ENCODE measurements around the gene GPBAR1.
A peak's percentile ranks its signal among the peaks of the same experiment; 100 is the strongest.

The GPBAR1 gene

DNA sequence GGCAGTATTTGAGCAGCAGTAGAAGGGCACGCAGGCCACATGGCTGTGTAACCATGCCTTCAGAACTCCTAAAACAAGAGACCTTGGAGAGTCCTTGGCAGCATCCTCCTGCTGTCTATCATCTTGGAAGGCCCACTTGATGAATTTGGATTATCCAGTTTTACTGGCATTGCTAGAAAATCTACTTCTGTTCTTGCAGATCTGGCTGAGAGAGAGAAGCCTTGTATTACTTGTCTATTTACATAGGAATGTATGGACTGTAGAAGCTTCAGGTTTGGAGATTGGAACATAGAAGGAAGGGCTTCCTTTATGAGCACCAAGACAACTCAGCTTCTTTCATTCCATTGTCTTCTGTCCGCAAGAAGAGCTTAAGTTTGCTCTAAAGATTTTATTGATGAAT, 16.1 kb upstream of the GPBAR1 start:
- no peak for DNase-seq

DNA sequence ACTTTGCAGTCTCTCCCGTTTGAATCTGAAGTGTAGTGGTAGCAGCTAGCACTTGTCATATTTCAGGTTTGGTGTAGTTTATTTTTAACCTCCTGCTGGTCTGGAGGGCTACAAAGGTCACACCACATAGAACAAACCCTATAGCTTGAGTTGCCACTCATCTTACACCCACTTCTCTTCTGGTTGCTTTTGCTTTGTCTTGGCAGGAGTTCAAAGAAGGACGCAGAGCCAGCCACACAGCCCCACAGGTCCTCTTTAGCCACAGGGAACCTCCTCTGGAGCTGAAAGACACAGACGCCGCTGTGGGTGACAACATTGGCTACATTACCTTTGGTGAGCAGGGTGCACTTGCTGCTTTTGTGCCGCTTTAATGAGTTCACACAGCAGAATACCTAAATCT, 15.6 kb upstream of the GPBAR1 start:
- no peak for DNase-seq

- no peak for DNase-seq
Observed at GRCh38 chr2:218249691-218250090, 11.1 kb upstream of the GPBAR1 start.

DNA sequence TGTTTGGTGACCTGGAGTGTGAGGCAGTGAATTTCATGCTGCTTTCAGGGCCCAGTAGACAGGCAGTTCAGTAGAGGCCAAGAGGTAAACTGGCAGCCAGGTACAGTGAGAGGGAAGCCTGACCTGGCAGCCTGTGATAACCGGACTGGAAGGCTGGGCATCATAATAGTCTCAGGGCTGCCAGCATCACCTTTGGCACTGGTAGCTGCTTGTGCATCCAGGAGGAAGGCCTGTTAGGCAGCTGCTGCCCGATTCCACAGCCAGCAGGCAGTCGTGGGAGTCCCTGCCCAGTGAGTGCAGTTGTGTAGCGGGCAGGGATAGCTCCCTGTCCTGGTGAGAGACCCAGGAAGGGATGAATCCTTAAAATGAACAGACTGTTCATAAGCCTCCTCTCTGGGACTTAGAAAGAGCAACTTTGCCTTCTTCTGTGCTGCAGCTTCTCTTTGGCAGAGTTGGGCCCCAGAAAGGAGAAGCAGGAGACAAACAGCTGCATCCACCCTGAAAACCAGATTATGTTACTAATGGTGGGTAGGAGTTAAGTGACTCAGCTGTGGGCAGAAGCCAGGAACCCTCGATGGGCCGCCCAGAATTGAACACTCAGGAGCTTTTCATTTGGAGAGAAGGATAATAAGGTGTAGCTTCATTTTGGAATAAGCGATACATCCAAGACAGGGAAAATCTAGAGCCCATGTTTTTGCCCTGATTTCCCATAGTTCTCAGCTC, 8.1 kb upstream of the GPBAR1 start:
- no peak for DNase-seq

DNA sequence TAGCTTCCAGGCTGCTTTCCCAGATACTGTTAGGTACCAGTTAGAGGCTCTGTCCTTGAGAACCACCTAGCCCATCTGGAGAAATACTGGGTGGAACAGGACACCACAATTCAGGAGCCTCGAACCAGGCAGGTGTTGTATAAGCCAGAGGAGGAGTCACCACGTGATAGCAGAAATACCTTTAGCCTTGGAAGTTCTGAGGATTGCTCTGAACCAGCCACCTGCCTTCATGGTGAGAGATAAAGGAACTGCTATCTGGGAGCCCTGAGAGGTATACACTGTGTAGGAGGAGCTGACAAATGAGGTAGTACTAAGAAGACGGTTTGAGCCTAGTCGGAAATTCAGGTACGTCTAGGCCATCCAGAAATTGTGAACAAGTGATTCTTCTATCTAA, 7.6 kb upstream of the GPBAR1 start:
- no peak for DNase-seq

DNA sequence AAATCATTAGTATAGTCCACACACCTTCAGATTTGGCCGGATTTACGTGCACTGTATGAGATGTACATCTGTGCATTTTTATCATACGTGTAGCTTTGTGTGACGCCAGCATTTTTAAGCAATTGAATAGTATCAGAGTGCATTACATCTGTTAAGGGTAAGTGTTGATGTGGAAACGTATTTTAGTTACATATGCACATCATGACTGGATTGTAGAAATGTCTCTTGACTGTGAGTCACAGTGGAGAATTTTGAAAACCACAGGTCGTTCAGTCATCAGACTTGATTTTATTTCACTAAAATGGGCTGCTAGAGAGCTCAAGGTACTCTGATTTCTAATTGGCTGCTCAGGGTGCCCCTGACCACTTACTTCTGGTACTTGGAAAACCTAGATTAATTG, 5.4 kb upstream of the GPBAR1 start:
- no peak for DNase-seq

- no peak for DNase-seq
Observed at GRCh38 chr2:218256612-218257350, 4.0 kb upstream of the GPBAR1 start.

DNA sequence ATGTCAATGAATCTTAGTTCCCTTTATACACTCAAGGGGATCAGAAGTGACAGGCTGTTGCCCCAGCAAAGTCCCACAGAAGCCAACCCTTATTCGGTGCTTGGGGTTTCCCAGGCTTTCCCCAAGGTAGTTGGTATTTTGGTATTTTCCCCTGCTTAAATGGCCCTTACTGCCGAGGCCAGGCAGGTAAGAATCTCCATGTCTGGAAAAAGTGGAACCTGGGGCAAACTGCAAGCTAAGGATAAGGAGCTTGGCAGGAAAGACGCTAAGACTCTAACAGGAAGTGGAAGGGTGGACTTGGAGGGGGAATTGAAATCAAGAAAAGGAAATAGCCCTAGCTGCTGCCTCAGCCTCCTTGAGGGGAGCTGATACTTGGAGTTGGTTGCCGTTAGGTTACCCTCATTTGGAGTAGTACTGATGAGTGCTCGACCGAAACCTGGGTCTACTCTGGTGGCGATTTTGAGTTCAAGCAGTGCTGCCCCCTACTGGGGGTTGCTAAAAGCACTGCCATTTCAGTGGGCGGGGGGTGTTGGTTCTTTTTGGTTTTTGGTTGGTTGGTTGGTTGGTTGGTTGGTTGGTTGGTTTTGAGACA, 3.3 kb upstream of the GPBAR1 start:
- DNase-seq, result peak; percentile 79

DNA sequence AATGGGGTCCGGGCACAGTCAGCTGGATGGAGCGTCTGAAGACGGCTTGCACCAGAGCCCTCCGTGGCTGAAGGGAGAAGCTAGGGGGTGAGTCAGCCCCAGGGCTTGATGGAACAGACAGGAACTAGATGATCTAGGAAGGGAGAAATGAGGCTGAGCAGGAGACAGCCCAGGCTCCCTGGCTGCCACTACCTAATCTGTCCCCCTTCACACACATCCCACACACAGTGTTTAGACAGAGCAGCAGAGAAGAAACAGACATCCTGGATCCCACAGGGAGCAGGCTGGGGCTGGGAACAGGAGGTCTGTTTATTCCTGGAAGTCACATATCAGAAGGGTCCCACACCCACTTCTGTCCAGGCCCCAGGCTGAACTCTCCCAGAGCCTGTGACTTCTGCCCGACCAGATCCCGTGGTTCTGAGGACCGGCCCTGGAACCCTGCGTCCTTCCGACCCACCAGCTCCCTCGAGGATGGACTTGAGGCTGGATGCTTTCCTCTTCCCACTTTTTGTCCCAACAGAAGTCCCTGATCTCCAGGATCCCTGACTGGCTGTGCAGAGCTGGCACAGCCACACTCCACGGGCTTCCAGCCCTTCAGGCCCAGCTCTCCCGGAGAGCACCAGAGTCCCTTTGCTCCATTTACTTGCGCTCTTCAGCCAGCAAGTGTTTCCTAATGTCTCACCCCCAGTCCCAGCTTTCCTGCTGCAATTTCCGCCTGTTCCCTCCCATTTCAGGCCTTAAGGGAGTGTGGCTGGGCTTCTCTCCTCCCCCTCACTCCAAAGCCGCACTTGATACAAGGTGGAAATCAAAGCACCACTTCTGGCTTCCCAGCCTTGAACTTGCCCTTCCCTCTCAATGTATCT, 1.5 kb upstream of the GPBAR1 start:
- no peak for DNase-seq

DNA sequence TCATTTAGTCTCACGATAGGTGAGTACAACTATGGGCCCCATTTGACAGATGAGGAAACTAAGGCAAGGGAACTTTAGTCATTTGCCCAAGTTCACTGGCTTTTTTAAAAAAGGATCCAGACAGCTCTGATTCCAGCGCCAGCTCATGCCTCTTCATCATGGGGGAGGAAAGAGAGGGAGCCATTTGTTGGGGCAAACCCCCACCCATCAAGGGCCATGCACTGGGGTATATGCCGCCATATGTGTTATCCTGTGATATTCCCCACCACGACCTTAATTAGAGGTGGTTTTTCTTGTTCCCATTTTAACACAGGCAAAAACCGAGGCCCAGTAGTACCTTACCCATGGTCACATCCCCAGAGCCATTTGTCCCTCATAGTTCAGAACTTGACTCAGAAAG, 649 bp upstream of the GPBAR1 start:
- DNase-seq, result no peak

GRCh38 chr2:218261423-218262236, 815 bp downstream of the GPBAR1 start:
- no peak for DNase-seq

GRCh38 chr2:218262237-218262600, 1.4 kb downstream of the GPBAR1 start:
- DNase-seq, result no peak

DNA sequence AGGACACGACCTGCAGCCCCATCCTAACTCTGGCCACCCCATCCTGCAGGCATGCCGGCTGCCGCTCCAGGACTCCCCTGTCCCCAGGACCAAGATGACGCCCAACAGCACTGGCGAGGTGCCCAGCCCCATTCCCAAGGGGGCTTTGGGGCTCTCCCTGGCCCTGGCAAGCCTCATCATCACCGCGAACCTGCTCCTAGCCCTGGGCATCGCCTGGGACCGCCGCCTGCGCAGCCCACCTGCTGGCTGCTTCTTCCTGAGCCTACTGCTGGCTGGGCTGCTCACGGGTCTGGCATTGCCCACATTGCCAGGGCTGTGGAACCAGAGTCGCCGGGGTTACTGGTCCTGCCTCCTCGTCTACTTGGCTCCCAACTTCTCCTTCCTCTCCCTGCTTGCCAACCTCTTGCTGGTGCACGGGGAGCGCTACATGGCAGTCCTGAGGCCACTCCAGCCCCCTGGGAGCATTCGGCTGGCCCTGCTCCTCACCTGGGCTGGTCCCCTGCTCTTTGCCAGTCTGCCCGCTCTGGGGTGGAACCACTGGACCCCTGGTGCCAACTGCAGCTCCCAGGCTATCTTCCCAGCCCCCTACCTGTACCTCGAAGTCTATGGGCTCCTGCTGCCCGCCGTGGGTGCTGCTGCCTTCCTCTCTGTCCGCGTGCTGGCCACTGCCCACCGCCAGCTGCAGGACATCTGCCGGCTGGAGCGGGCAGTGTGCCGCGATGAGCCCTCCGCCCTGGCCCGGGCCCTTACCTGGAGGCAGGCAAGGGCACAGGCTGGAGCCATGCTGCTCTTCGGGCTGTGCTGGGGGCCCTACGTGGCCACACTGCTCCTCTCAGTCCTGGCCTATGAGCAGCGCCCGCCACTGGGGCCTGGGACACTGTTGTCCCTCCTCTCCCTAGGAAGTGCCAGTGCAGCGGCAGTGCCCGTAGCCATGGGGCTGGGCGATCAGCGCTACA, 2.1 kb downstream of the GPBAR1 start:
- no peak for DNase-seq

GRCh38 chr2:218263817-218264641, 3.2 kb downstream of the GPBAR1 start:
- peak; percentile 18 for DNase-seq

DNA sequence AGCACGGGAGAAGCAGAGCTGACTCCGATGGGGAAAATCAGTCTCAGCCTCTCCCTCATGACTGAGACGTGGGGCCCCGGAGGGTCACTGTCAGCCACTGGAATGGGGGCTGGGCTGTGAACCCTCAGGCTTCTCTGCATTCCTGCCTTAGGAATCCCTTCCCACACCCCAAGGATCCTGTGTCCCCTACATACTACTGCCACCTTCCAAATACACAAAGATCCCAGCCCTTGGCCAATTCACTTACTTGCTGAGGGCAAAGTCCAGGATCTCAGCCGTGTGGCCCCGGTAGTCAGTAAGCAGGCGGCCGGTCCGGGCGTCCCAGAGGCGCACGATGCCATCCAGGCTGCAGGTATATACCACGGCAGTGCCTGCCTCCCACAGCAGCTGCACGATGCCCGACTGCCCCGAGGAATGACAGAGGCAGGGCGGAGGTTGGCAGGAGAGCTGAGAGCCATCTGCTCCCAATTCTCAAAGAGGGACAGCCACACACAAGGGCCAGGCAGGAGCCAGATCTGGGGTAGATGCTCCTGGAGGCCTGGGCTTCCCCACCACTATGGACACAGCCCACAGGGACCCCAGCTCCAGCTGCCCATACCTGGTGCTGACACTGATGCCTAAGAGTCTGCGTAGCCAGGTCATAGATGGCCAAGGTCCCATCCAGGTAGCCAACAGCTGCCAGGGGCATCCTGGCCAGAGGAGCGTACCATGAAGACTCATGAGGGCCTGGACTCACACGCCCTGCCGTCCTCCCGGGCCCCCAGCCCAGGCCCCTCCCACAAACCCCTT, 4.2 kb downstream of the GPBAR1 start:
- DNase-seq, result no peak

- no peak for DNase-seq
Observed at GRCh38 chr2:218265626-218266025, 4.8 kb downstream of the GPBAR1 start.

DNA sequence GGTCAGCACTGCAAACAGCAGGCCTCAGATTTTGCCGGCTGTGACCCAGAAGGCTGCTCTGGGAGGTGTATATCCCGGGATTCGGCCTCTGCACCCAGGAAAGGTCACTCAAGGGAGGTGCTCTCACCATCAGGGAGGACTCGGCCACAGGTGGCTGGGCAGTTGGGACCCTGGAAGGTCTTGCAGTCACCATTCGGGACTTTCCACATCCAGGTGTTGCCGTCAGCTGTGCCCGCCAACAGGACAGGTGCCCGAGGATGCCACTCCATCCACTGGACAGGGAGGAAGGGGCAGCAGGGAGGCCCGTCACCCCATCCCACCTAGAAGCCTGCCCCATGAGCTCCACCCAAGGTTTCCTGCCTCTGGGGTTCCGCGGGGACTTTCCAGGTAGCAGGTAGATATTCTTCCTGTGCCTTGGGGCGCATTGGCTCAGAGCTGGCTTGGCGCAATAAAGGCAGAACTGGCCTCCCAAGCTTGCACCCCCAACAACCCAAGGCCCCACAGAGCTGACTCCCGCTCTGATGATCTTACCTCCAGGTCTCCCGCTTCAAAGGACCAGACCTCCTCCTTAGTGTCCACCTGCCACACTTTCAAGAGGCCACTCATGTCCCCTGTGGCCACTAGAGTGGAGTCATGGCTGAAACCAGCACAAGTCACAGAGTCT, 5.6 kb downstream of the GPBAR1 start:
- no peak for DNase-seq

DNA sequence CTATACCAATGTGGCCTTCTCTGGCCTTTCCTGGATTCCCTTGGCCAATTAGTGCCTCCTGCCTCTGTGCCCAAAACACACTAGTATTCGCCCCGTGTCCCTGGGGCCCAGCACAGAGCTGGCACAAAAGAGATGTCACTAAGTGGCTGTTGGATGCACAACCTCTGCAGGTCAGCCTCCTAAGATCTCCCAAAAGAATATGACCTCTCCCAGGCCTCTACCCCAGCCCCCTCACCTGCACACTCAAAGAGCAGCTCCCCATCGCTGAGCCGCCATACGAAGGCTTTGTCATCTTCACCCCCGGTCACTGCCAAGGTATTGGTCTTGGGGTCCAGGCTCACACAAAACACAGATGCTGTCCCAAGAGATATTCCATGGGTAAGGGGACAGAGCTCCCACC, 6.4 kb downstream of the GPBAR1 start:
- DNase-seq, result no peak

Measured in CD4-positive, alpha-beta T cell treated with Interleukin-21 for 1 hour (primary cell).